HPDE6-E6E7 (cell line): ENCODE results near the gene GSK3A.

Experiments
- DNase-seq: peaks from one replicate; pipeline ENCODE4 v3.0.0; 2011; ENCODE audit warnings: missing footprints; ENCODE audit errors: extremely low spot score

The GSK3A gene

GRCh38 chr19:42226886-42227285 lies 15.5 kb downstream of the GSK3A start:
- no peak for DNase-seq

GRCh38 chr19:42225718-42226292 lies 16.6 kb downstream of the GSK3A start:
- no peak for DNase-seq

GRCh38 chr19:42224940-42225717 lies 17.3 kb downstream of the GSK3A start:
- DNase-seq: no peak

- no peak for DNase-seq
Observed at GRCh38 chr19:42220751-42221097, 21.7 kb downstream of the GSK3A start.

GRCh38 chr19:42219812-42220750 lies 22.3 kb downstream of the GSK3A start, which contains the start of gene ZNF526:
Gene ZNF526, plus strand, starts transcription at chr19:42220312. Its CDS starts 4,092 bp downstream, at chr19:42224404.
- peak; percentile 99 for DNase-seq

GRCh38 chr19:42217520-42218437 lies 24.6 kb downstream of the GSK3A start, which contains the start of gene DEDD2:
Gene DEDD2, minus strand, starts transcription at chr19:42217677. Its CDS starts 670 bp downstream, at chr19:42217007.
- DNase-seq: peak; percentile 84

- DNase-seq: no peak
Observed at GRCh38 chr19:42216653-42217519, 25.5 kb downstream of the GSK3A start.

GRCh38 chr19:42214810-42215485 lies 27.5 kb downstream of the GSK3A start:
- DNase-seq: no peak

- DNase-seq: no peak
Observed at GRCh38 chr19:42212886-42213285, 29.5 kb downstream of the GSK3A start.

- DNase-seq: no peak
Observed at GRCh38 chr19:42208612-42209011, 33.8 kb downstream of the GSK3A start.

- DNase-seq: peak; percentile 79
Observed at GRCh38 chr19:42207767-42208271, 34.6 kb downstream of the GSK3A start.

GRCh38 chr19:42206871-42207755 lies 35.3 kb downstream of the GSK3A start:
- peak; percentile 86 for DNase-seq

GRCh38 chr19:42204664-42205063 lies 37.7 kb downstream of the GSK3A start:
- DNase-seq: no peak

- DNase-seq: no peak
Observed at GRCh38 chr19:42203700-42204099, 38.7 kb downstream of the GSK3A start.

GRCh38 chr19:42202290-42202880 lies 40.0 kb downstream of the GSK3A start:
- DNase-seq: no peak

- no peak for DNase-seq
Observed at GRCh38 chr19:42201489-42202289, 40.7 kb downstream of the GSK3A start.

GRCh38 chr19:42200116-42200715 lies 42.2 kb downstream of the GSK3A start:
- DNase-seq: no peak
